Activated T-helper 1 cell treated with Interleukin-2 at 50 U/mL for 16 hours (primary cell): ENCODE results near the gene NUBPL.
"Not testable (repeated sequence)": the region's sequence is repeated elsewhere in the genome, so short reads cannot be mapped to it uniquely, and the experiment has no call there.

Experiments
- DNase-seq: peaks from one replicate; pipeline ENCODE4 v3.0.0-alpha.2; 2020; ENCODE audit warnings: low read depth

Gene NUBPL

DNA sequence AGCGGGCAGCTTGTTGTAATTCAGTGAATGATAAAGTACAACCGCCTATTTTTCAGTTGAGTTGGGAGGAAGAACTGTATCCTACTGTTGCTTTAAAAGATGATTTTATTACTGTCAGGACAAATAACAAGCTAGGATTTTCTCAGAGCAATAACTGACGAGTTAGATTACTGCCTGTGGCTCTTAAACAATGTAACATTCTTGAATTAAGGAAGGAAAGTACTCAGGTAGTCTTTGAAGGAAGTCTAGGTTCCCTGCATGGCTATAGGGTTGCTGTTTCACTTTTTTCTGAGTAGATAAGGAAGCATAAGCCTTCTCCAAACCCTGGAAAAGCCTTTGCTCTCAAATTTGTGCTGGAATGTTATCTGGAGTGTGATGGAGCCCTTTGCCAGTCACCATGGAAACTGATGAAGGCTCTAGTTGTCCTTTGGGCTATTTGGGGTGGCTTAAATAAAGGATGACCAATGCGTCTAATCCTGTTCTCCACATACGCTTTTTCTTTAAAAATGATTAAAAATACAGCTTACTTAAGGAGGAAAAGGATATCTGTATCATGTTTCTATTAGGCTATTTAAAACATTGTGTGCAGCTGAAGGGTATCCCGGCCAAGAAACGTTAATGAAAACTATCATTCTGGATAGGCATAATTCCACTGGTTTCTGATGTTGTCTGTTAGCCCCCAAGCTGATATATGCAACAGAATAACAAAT is 17.7 kb downstream of the NUBPL start:
- no peak for DNase-seq

DNA sequence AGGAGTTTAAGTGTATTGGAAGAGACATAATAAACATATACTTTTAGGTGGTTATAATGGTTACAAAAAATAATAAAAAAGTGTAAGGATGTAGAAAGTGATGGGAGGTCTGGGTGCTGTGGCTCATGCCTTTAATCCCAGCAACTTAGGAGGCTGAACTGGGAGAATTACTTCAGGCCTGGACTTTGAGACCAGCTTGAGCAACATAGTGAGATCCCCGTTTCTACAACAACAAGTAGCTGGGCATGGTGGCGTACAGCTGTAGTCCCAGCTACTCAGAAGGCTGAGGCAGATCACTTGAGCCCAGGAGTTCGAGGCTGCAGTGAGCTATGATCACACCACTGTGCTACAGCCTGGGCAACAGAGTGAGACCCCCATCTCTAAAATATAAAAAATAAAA is 19.0 kb downstream of the NUBPL start:
- no peak for DNase-seq

DNA sequence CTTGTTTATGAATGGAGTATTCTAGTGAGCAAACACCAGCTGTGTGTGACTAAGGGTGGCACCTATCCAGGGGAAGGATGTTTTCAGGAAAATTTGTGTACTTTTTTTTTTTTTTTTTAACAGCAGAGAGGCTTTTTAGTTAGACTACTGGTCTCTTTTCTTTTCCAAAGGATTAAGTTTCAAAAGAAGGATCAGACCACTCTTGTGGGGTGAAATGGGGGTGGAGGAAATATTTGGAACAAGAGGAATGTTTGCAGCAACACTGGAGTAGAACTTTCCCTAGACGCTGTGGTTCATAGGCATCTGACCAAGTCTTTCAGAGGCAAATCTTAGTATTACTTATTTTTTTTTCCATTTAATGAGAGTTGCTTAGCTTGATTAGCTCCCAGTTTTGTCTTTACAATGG is 21.1 kb downstream of the NUBPL start:
- DNase-seq, result no peak

DNA sequence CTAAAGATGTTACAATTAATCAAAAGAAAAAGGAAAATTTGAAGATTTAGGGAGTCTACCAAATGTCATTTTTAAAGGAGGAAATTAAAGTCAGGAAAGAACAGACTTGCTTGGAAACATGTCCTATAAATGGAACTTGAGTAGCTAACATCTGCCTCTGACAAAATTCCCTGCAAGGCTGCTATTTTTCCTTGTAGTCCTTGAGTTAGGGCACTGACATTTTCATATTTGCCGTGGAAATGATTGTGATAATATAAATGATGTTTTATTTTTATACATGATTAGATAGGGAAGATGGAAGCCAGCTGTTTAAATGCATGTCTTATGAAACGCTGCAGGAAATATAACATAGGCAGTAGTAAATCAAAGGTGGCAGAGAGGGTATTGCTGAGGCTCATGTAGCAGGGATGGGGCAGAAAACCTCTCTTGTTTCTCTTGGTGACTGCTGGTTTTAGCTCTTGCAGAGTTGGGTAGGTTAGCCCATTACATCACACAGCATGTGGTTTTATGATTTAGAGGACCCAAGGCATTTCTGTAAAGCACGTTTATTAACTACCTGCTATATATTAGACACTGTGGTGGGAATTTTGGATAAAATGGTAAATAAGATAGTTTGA is 21.7 kb downstream of the NUBPL start:
- DNase-seq, result no peak

DNA sequence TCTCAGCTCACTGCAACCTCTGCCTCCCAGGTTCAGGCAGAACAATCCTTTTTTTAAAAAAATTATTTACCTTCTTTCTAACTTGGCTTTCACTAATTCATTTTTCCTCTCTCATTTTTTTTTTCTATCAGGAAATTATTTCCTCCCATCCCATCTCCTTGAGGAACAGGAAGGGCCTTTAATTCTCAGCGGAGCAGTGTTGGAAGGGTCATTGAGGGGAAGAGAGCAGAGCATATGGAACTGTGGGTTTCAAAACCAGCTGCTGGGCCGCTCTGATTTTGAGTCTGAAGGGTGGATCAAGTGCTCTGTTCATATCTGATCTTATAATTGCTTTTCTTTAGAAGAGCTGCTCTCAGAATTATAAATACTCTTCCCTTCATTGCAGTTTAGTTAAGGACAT is 29.0 kb downstream of the NUBPL start:
- DNase-seq, result no peak

DNA sequence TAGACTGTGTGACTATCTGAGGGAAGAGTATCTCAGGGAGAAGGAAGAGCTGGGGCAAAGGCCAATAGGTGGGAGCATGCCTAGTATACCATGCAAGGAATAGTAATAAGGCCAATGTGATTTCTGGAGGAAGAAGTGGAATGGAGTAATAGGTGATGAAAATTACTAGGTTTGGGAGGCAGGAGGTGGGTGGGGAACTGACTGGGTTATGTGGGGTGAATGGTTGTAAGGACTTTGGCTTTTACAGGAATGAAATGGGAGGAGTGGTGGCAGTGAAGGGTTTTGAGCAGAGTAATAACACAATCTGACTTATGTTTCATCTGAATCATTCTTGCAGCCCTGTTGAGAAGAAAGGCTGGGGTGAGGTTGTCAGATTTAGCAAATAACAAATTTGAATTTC is 30.9 kb downstream of the NUBPL start:
- DNase-seq, result no peak

DNA sequence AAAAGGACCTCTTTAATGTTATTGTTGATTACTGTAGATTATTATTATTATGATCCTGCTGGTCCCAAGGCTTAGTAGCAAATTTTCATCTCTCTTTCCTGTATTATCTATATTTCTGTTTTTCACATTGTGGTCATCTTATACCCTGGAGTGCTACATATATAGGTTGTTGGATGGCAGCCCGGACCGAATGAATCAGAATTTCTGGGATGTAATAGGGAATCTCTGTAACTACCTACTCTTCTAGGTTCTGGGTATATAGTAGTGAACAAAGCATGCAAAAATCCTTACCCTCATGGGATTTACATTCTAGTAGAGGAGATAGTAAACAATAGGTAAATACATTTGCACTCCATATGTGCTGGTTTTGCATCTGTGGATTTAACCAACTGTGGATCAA is 31.4 kb downstream of the NUBPL start:
- no peak for DNase-seq

DNA sequence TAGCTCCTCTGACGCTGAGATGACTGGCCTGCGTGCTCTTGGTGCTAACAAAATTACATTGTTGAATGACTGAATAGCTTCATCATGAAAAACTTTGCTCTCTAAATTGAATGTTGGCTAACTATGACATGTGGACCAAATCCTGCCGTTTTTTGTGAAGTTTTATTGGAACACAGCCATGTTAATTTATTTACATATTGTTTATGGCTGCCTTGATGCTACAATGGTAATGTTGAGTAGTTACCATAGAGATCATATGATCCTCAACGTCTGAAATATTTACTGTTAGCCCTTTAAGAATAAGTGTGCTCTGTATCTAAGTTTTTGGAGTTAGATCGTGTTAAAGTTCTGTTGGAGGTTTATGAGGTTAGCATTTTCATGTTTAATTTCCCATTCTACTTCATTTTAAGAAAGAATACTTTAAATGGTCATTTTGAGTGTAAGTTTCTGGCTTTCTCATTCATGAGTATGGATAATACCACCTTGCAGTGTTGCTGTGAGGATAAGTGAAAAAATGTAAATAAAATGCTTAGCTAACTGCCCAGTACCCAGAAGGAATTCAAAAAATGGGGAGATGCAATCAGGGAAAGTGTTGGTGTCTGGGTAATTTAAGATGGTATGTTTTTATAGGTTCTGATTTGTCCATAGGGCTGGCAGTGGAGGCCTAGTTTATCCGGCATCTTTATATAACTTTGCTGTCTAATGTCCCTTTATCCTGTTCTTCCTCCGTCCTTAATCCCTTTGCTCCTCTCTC is 35.3 kb downstream of the NUBPL start:
- DNase-seq, result no peak

DNA sequence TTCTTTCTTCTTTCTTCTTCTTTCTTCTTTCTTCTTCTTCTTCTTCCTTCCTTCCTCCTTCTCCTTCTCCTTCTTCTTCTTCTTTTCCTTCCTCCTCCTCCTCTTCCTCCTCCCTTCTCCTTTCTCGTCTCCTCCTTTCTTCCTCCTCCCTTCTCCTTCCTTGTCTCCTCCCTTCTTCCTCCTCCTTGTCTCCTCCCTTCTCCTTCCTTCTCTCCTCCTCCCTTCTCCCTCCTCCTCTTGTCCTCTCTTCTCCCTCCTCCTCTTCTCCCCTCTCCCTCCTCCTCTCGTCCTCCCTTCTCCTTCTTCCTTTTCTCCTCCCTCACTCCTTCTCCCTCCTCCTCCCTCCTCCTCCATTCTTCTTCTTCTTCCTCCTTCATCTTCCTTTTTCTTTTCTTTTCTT is 44.5 kb downstream of the NUBPL start:
- no peak for DNase-seq

DNA sequence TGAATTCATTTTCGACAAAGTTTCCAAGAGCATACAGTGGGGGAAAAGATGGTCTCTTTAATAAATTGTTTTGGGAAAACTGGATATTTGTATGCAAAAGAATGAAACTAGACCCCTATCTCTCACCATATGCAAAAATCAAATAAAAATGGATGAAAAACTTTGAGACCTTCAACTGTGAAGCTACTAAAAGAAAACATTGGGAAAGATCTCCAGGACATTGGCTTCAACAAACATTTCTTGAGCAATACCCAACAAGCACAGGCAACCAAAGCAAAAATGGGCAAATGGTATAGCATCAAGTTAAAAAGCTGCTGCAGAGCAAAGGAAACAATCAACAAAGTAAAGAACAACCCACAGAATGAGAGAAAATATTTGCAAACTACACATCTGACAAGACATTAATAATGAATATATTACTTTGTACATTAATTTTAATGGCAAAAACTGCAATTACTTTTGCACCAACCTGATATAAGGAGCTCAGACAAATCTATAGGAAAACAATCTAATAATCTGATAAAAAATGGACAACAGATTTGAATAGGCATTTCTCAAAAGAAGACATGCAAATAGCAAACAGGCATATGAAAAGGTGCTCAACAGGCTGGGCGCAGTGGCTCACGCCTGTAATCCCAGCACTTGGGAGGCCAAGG is 50.7 kb downstream of the NUBPL start:
- no peak for DNase-seq

DNA sequence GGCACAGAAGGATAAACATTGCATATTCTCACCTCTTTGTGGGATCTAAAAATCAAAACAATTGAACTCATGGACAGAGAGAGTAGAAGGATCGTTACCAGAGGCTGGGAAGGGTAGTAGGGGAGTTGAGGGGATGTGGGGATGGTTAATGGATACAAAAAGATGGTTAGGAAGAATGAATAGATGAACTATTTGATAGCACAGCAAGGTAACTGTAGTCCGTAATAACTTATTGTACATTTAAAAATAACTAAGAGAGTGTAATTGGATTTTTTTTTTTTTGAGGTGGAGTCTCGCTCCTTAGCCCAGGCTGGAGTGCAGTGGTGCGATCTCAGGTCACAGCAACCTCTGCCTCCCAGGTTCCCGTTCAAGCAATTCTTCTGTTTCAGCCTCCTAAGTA is 52.0 kb downstream of the NUBPL start:
- DNase-seq, result no peak

DNA sequence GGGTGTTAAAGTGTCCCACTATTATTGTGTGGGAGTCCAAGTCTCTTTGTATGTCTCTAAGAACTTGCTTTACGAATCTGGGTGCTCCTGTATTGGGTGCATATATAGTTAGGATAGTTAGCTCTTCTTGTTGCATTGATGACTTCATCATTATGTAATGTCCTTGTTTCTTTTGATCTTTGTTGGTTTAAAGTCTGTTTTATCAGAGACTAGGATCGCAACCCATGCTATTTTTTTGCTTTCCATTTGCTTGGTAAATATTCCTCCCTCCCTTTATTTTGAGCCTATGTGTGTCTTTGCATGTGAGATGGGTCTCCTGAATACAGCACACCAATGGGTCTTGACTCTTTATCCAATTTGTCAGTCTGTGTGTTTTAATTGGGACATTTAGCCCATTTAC is 57.7 kb downstream of the NUBPL start:
- DNase-seq, result not testable (repeated sequence)

DNA sequence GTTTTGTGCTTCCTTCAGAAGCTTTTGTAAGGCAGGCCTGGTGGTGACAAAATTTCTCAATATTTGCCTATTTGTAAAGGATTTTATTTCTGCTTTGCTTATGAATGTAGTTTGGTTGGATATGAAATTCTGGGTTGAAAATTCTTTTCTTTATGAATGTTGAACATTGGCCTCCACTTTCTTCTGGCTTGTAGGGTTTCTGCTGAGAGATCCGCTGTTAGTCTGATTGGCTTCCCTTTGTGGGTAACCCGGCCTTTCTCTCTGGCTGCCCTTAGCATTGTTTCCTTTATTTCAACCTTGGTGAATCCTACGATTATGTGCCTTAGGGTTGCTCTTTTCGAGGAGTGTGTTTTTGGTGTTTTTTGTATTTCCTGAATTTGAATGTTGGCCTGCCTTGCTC is 58.2 kb downstream of the NUBPL start:
- DNase-seq, result no peak

DNA sequence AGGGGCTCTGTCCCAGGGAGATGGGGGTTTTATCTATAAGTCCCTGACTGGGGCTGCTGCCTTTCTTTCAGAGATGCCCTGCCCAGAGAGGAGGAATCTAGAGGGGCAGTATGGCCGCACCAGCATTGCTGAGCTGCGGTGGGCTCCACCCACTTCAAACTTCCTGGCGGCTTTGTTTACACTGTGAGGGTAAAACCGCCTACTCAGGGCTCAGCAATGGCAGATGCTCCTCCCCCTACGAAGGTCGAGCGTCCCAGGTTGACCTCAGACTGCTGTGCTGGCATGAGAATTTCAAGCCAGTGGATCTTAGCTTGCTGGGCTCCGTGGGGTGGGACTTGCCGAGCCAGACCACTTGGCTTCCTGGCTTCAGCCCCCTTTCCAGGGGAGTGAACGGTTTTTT is 59.7 kb downstream of the NUBPL start:
- not testable (repeated sequence) for DNase-seq

DNA sequence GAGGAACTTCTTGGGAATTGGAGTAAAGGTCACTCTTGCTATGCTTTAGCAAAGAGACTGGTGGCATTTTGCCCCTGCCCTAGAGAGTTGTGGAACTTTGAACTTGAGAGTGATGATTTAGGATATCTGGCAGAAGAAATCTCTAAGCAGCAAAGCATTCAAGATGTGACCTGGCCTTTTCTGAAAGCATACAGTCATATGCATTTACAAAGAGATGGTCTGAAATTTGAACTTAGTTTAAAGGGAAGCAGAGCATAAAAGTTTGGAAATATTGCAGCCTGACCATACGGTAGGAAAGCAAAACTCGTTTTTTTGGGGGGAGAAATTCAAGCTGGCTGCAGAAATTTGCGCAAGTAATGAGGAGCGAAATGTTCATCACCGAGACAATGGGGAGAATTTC is 60.9 kb downstream of the NUBPL start:
- DNase-seq, result no peak

DNA sequence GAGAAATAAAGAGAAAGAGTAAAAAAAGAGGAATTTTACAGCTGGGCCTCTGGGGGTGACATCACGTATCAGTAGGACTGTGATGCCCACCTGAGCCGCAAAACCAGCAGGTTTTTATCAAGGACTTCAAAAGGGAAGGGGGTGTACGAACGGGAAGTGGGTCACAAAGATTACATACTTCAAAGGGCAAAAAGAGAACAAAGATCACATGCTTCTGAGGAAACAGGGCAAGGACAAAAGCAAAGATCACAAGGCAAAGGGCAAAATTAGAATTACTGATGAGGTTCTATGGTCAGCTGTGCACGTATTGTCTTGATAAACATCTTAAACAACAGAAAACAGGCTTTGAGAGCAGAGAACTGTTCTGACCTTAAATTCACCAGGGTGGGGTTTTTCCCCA is 91.7 kb downstream of the NUBPL start:
- DNase-seq, result not testable (repeated sequence)

DNA sequence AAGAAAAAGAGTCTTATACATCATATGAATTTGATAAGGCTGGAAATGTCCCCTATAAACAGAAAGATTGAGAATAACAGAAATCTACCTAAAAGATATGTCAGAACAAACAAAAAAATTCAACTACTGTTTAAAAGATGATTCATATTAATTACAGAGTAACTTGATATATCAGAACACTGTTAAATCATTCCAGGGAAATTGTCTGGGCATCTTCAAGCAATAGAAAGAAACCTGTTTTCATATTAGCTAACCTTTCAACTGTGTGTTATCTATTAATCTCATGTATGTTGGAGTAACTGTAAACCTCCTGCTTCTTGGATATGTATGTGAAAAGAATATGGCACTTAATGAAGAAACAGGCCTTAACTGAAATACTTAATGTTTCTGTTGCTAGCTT is 96.7 kb downstream of the NUBPL start:
- no peak for DNase-seq

DNA sequence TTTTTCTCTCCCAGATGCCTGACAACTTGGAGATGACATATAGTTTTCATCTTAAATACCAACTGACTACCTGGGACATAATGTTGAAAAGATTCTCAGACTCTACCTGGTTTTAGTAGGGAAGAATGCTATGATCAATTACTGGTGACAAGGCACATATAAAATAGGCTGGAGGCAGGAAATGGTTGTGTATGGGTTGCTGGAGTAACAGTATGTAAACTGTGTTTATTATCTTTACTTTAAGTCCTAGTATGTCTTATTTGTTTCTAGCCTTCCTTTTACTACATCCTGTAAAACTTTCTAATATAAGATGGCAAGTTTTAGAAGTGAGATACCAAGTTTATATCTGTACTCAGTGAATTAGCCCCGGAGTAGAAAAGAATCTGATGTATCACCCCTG is 98.1 kb downstream of the NUBPL start:
- no peak for DNase-seq

DNA sequence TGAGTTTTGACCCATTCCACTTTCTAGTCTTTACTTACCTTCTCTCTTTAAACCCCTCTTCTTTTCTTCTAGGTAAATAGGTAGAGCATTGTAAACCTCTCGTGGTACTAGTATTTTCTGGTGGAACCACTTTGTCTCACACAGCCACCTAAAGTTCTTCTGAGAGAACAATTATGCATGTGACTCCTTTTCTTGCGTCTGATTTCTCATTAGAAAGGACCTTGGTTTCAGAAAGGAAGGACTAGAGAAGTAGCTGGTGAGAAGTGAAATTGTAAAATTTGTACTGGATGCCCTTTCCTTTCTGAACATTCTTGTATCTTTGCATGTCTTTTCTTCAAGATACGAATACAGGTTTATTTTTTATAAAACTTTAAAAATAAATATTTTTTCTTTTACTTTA is 99.0 kb downstream of the NUBPL start:
- no peak for DNase-seq

DNA sequence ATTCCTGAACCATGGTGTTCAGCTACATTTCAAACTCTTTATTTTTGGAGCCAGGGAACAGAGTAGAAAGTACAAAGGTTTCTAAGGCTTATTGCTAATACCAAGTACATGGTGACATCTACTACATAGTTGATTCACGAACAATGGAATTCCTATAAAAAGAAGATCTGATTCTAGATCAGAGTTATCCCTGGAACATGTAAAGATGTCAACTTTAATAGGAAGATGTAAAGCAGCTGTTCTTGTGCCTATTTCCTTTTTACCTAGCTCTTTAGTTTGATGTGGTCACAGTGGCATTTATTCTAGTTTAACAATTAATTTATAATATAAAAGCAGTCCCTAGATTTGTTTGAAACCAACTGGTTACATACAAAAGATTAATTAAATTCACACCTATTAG is 99.5 kb downstream of the NUBPL start:
- no peak for DNase-seq

DNA sequence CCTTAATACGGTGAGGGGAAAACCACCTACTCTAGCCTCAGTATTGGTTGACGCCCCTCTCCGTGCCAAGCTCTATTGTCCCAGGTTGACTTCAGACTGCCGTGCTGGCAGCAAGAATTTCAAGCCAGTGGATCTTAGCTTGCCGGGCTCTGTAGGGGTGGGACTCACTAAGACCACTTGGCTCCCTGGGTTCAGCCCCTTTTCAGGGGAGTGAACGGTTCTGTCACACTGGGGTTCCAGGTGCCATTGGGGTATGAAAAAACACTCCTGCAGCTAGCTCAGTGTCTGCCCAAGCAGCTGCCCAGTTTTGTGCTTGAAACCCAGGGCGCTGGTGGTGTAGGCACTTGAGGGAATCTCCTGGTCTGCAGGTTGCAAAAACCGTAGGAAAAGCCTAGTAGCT is 107.1 kb downstream of the NUBPL start:
- DNase-seq, result no peak

DNA sequence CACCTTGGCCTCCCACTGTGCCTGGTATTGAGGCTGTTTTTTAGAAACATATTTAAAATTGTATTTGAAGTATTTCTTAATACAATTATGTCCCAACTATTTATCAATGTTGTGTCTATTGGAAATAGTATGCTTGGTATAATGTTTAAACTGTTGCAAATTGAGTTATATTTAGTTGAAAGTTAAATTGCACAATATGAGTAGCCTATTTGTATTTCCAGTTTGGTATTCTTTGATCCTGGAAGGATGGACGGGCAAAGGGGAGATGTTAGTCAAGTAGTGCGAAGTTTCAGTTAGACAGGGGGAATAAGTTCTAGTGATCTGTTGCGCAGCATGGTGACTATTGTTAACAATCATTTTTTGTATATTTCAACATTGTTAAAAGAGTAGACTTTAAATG is 111.5 kb downstream of the NUBPL start:
- no peak for DNase-seq

DNA sequence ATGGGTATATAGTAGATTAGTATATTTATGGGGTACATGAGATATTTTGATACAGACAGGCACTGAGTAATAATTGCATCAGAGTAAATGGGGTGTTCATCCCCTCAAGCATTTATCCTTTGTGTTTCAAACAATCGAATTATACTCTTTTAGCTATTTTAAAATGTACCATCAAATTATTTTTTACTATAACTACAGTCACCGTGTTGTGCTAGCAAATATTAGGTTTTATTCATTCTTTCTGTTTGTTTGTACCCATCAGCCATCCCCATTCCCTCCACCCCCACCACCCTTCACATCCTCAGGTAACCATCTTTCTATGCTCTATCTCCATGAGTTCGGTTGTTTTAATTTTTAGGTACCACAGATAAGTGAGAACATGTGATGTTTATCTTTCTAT is 115.8 kb downstream of the NUBPL start:
- no peak for DNase-seq
